SK-N-SH (cell line): ENCODE data around the gene CALCOCO2. TPM values are rescaled to one million over a fixed set of nuclear protein-coding genes. Genes with fewer than 3 reads are reported as not detected.
A peak's percentile ranks its signal among the peaks of the same experiment; 100 is the strongest.

ENCODE experiments used
- CTCF ChIA-PET: fragments of 300-600, 350-600 bp; formaldehyde crosslinking; extraction: SDS; loops from one replicate; lab custom pipeline; 2021; lab: Yijun Ruan, JAX
- POLR2A ChIA-PET: fragments of 350-600 bp; sonication (Branson Sonifier 250); formaldehyde crosslinking; extraction: SDS; loops from one replicate; lab custom pipeline; 2020; ENCODE audit warnings: antibody characterized with exemption, inconsistent platforms; lab: Yijun Ruan, JAX
- DNase-seq: peaks from one replicate; pipeline ENCODE4 v3.0.0; 2012
- H2AFZ ChIP-seq: fragments of 200-600 bp; sonication (generic); 2 replicates; pipeline ENCODE4 v1.8.1; 2016; ENCODE audit warnings: antibody characterized with exemption, mild to moderate bottlenecking, low read depth
- H3F3A ChIP-seq: fragments of 200-600 bp; sonication (generic); replicated peaks from 2 replicates; pipeline ENCODE3; 2016; ENCODE audit warnings: antibody characterized with exemption, mild to moderate bottlenecking; ENCODE audit not compliant: insufficient read depth
- H3K27ac ChIP-seq, 2 experiments: fragments of 200-500 bp in 1 of 2; fragments of 200-600 bp in 1 of 2; sonication (Bioruptor generic) in 1 of 2; sonication (generic), shearing (Covaris generic) in 1 of 2; 2 replicates each; pipeline versions ENCODE4 v1.5.1 to v1.6.1; 2014 to 2016; ENCODE audit warnings: low read depth in 2 of 2, inconsistent platforms in 1 of 2, low read length in 1 of 2, mild to moderate bottlenecking in 1 of 2, mixed read lengths in 1 of 2
- H3K27me3 ChIP-seq: fragments of 200-600 bp; sonication (generic), shearing (Covaris generic); 2 replicates; pipeline ENCODE4 v1.6.1; 2016; ENCODE audit warnings: mixed run types; ENCODE audit not compliant: insufficient read depth
- H3K36me3 ChIP-seq, 2 experiments: fragments of 200-500 bp in 1 of 2; fragments of 200-600 bp in 1 of 2; sonication (Bioruptor generic) in 1 of 2; sonication (generic) in 1 of 2; replicated peaks in 1 of 2; 2 replicates each; pipeline versions ENCODE3 to v1.5.1; 2014 to 2016; ENCODE audit warnings: low read length in 1 of 2, mild to moderate bottlenecking in 1 of 2; ENCODE audit not compliant: insufficient read depth in 2 of 2, control insufficient read depth in 1 of 2
- H3K4me1 ChIP-seq, 2 experiments: fragments of 200-500 bp in 1 of 2; fragments of 200-600 bp in 1 of 2; sonication (Bioruptor generic) in 1 of 2; sonication (generic), shearing (Covaris generic) in 1 of 2; 2 replicates each; pipeline versions ENCODE4 v1.5.1 to v1.6.1; 2014 to 2016; ENCODE audit warnings: low read depth in 1 of 2, low read length in 1 of 2, mixed run types in 1 of 2; ENCODE audit not compliant: insufficient read depth in 2 of 2, control insufficient read depth in 1 of 2
- H3K4me2 ChIP-seq: fragments of 200-600 bp; sonication (generic), shearing (Covaris generic); 2 replicates; pipeline ENCODE4 v1.6.1; 2017; ENCODE audit warnings: mixed run types
- H3K4me3 ChIP-seq, 2 experiments: fragments of 200-500 bp in 1 of 2; fragments of 200-600 bp in 1 of 2; sonication (Bioruptor generic) in 1 of 2; sonication (generic), shearing (Covaris generic) in 1 of 2; 2 replicates each; pipeline versions ENCODE4 v1.5.1 to v1.8.1; 2014 to 2016; ENCODE audit warnings: low read depth in 2 of 2, inconsistent platforms in 1 of 2, low read length in 1 of 2, mild to moderate bottlenecking in 1 of 2, mixed read lengths in 1 of 2, moderate library complexity in 1 of 2
- H3K79me2 ChIP-seq: fragments of 200-600 bp; sonication (generic); 2 replicates; pipeline ENCODE4 v1.8.1; 2017; ENCODE audit warnings: mild to moderate bottlenecking; ENCODE audit not compliant: insufficient read depth
- H3K9ac ChIP-seq: fragments of 200-600 bp; sonication (generic); 2 replicates; pipeline ENCODE4 v1.6.1; 2017; ENCODE audit warnings: mixed run types
- H3K9me2 ChIP-seq: fragments of 200-600 bp; sonication (generic); 2 replicates; pipeline ENCODE4 v1.6.1; 2017; ENCODE audit warnings: mixed run types
- H3K9me3 ChIP-seq: fragments of 200-600 bp; sonication (generic); 2 replicates; pipeline ENCODE4 v1.6.1; 2017; ENCODE audit warnings: mixed run types, mild to moderate bottlenecking, moderate library complexity
- H4K20me1 ChIP-seq: fragments of 200-600 bp; sonication (generic); 2 replicates; pipeline ENCODE4 v1.6.1; 2017; ENCODE audit warnings: mild to moderate bottlenecking, mixed run types; ENCODE audit not compliant: insufficient read depth
- FOXM1 ChIP-seq: IDR thresholded peaks from 2 replicates; pipeline ENCODE4 v1.4.0; 2012; ENCODE audit warnings: low read depth, mild to moderate bottlenecking
- MEF2A ChIP-seq: IDR thresholded peaks from 2 replicates; pipeline ENCODE4 v1.4.0; 2012; ENCODE audit warnings: low read depth, borderline replicate concordance
- MXI1 ChIP-seq: IDR thresholded peaks from 2 replicates; pipeline ENCODE4 v1.6.1; 2012; ENCODE audit warnings: mild to moderate bottlenecking, low read depth, low read length, improper control_type of control experiment
- POLR2AphosphoS5 ChIP-seq: IDR thresholded peaks from 2 replicates; pipeline ENCODE4 v1.6.1; 2012; ENCODE audit warnings: low read depth, low read length
- RFX5 ChIP-seq: IDR thresholded peaks from 2 replicates; pipeline ENCODE4 v1.6.1; 2012; ENCODE audit warnings: mild to moderate bottlenecking, improper control_type of control experiment, low read length
- RXRA ChIP-seq: IDR thresholded peaks from 2 replicates; pipeline ENCODE4 v1.4.0; 2012; ENCODE audit warnings: low read depth, mild to moderate bottlenecking, borderline replicate concordance
- SMC3 ChIP-seq: IDR thresholded peaks from 2 replicates; pipeline ENCODE4 v1.6.1; 2012; ENCODE audit warnings: low read depth, low read length, improper control_type of control experiment
- TCF12 ChIP-seq: IDR thresholded peaks from 2 replicates; pipeline ENCODE4 v1.4.0; 2012
- WGBS: methylation state at CpG from one replicate; pipeline ENCODE4 v1.1.6; 2017; ENCODE audit warnings: low lambda C conversion rate; 5-methylcytosine and 5-hydroxymethylcytosine counted together
- polyA plus RNA-seq, 3 experiments: library from polyadenylated mRNA; depleted of rRNA; stranded (reverse); fragments of >200 nt; gene quantifications; 2 replicates each; pipeline ENCODE4 v1.2.3, GENCODE V29; 2012
- TF ChIP-seq, protein P1 (sequence below): fragments of 150-350 bp; IDR thresholded peaks from 2 replicates; pipeline ENCODE4 v1.6.1; 2017; ENCODE audit warnings: antibody characterized with exemption, low read length, low read depth, borderline replicate concordance
- TF ChIP-seq, protein P2 (sequence below): IDR thresholded peaks from 2 replicates; pipeline ENCODE4 v1.4.0; 2012; ENCODE audit warnings: low read depth
- TF ChIP-seq, protein P3 (sequence below): fragments of 200-600 bp; sonication (generic); IDR thresholded peaks from 2 replicates; pipeline ENCODE4 v1.6.1; 2017; ENCODE audit warnings: antibody characterized with exemption, mild to moderate bottlenecking, moderate library complexity
- TF ChIP-seq, protein P4 (sequence below): IDR thresholded peaks from 2 replicates; pipeline ENCODE4 v1.4.0; 2012; ENCODE audit warnings: low read depth, borderline replicate concordance
- TF ChIP-seq, protein P5 (sequence below): IDR thresholded peaks from 2 replicates; pipeline ENCODE4; 2012
- TF ChIP-seq, protein P6 (sequence below): IDR thresholded peaks from 2 replicates; pipeline ENCODE4 v1.6.1; 2012; ENCODE audit warnings: mild to moderate bottlenecking, low read depth, low read length, moderate library complexity

Gene CALCOCO2
- polyA plus RNA-seq, 1 of the 3 experiments (the other 2 are of a cell fraction), result 49.9 TPM

DNA sequence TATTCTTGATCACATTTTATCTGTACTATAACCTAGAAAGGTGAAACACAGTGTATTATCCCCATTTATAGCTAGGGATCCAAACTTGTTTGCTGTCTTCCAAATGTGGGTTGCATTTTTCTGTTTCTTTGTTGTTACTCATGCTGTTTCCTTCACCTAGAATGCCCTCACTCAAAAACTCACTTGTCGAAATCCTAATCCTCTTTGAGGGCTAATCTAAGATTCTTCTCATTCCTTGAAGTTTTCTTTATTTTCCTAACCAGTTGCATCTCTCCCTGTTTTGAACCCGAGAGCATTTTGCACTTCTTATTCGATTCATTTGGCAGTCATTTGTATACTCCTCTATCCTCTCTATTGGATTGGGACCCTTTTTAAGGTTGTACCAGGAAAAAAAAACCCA is 9.6 kb downstream of the CALCOCO2 start:
- TF ChIP-seq, protein P1, sequence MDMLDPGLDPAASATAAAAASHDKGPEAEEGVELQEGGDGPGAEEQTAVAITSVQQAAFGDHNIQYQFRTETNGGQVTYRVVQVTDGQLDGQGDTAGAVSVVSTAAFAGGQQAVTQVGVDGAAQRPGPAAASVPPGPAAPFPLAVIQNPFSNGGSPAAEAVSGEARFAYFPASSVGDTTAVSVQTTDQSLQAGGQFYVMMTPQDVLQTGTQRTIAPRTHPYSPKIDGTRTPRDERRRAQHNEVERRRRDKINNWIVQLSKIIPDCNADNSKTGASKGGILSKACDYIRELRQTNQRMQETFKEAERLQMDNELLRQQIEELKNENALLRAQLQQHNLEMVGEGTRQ, result no peak
- TF ChIP-seq MEF2A, result no peak
- no peak for TF ChIP-seq MXI1
- TF ChIP-seq, protein P2, sequence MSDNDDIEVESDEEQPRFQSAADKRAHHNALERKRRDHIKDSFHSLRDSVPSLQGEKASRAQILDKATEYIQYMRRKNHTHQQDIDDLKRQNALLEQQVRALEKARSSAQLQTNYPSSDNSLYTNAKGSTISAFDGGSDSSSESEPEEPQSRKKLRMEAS, result no peak
- TF ChIP-seq, protein P3, sequence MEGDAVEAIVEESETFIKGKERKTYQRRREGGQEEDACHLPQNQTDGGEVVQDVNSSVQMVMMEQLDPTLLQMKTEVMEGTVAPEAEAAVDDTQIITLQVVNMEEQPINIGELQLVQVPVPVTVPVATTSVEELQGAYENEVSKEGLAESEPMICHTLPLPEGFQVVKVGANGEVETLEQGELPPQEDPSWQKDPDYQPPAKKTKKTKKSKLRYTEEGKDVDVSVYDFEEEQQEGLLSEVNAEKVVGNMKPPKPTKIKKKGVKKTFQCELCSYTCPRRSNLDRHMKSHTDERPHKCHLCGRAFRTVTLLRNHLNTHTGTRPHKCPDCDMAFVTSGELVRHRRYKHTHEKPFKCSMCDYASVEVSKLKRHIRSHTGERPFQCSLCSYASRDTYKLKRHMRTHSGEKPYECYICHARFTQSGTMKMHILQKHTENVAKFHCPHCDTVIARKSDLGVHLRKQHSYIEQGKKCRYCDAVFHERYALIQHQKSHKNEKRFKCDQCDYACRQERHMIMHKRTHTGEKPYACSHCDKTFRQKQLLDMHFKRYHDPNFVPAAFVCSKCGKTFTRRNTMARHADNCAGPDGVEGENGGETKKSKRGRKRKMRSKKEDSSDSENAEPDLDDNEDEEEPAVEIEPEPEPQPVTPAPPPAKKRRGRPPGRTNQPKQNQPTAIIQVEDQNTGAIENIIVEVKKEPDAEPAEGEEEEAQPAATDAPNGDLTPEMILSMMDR, result no peak
- TF ChIP-seq, protein P4, sequence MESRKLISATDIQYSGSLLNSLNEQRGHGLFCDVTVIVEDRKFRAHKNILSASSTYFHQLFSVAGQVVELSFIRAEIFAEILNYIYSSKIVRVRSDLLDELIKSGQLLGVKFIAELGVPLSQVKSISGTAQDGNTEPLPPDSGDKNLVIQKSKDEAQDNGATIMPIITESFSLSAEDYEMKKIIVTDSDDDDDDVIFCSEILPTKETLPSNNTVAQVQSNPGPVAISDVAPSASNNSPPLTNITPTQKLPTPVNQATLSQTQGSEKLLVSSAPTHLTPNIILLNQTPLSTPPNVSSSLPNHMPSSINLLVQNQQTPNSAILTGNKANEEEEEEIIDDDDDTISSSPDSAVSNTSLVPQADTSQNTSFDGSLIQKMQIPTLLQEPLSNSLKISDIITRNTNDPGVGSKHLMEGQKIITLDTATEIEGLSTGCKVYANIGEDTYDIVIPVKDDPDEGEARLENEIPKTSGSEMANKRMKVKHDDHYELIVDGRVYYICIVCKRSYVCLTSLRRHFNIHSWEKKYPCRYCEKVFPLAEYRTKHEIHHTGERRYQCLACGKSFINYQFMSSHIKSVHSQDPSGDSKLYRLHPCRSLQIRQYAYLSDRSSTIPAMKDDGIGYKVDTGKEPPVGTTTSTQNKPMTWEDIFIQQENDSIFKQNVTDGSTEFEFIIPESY, result no peak
- no peak for TF ChIP-seq RXRA
- Histone ChIP-seq H3K79me2 (peaks cover 53% of the 10 kb centered on the region; the same call in 1 of the 2 replicates), H3K36me3 (peaks cover 8 to 30% of the 10 kb centered on the region in 2 experiments), H3K27ac (0 out of 4 replicates have a peak overlapping the region, but pooled peaks of 1 of the 2 experiments have one; percentile 64), H3K4me2 (peak overlapping the region; percentile 78), H3K27me3 (no peaks in the 10 kb centered on the region), H4K20me1 (0 out of 2 replicates have a peak, but pooled peaks cover 12% of the 10 kb centered on the region), H3K4me3 (no peak overlapping the region), H3K9me3 (no peaks in the 10 kb centered on the region), H3K4me1 (peaks cover 0 to 12% of the 10 kb centered on the region in 2 experiments; a peak in 1 of 4 replicates), H3K9ac (no peak overlapping the region), H2AFZ (no peak overlapping the region), H3F3A (peaks cover 6% of the 10 kb centered on the region), H3K9me2 (no peaks in the 10 kb centered on the region)
- ChIA-PET CTCF (interaction anchor here (0.9 to 7.7 kb wide), 4 partner anchors 20 to 162 kb away, joined by 3 to 54 read pairs (median 4); no protein-coding TSS in a partner anchor), POLR2A (no interaction called here)
- DNase-seq, result no peak
- 87% methylated on average over 3 of the region's 3 CpGs for WGBS

DNA sequence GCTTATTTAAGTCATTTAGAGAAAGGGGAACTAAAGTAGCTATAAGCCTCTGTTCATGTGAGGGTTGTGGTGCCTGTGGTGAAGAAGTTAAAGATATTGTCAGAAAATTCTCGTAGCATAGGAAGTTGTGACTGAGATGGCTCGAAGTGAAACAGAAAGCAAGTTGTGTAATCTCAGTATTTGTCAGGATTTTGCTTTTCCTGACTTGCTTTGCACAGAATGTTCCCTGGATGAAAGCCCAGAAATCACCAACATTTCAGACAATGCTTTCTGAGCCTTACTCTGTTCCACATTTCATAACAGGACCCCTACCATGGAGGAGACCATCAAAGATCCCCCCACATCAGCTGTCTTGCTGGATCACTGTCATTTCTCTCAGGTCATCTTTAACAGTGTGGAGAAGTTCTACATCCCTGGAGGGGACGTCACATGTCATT is 10.6 kb downstream of the CALCOCO2 start:
- Histone ChIP-seq H3K27ac (peak overlapping the region in 1 of 2 experiments; percentile 64; a peak in 2 of 4 replicates), H3K4me3 (peak overlapping the region; percentile 3 to 41; a peak in 3 of 4 replicates), H3K9ac (peak overlapping the region; percentile 39), H3K4me1 (peaks cover 0 to 12% of the 10 kb centered on the region in 2 experiments; a peak in 1 of 4 replicates), H3K9me3 (no peaks in the 10 kb centered on the region), H3K36me3 (peaks cover 16 to 32% of the 10 kb centered on the region in 2 experiments), H3K9me2 (no peaks in the 10 kb centered on the region), H4K20me1 (0 out of 2 replicates have a peak, but pooled peaks cover 10% of the 10 kb centered on the region), H3K79me2 (peaks cover 45% of the 10 kb centered on the region; the same call in 1 of the 2 replicates), H3K4me2 (peak overlapping the region; percentile 78), H3K27me3 (no peaks in the 10 kb centered on the region), H2AFZ (no peak overlapping the region), H3F3A (peaks cover 6% of the 10 kb centered on the region)
- no peak for DNase-seq
- ChIA-PET POLR2A (no interaction called here), CTCF (interaction anchor here (0.8 to 7.7 kb wide), 5 partner anchors 19 to 163 kb away, joined by 3 to 54 read pairs (median 3); no protein-coding TSS in a partner anchor)
- 57% methylated on average over 3 of the region's 3 CpGs for WGBS
- no peak for TF ChIP-seq TCF12
- TF ChIP-seq, protein P5, sequence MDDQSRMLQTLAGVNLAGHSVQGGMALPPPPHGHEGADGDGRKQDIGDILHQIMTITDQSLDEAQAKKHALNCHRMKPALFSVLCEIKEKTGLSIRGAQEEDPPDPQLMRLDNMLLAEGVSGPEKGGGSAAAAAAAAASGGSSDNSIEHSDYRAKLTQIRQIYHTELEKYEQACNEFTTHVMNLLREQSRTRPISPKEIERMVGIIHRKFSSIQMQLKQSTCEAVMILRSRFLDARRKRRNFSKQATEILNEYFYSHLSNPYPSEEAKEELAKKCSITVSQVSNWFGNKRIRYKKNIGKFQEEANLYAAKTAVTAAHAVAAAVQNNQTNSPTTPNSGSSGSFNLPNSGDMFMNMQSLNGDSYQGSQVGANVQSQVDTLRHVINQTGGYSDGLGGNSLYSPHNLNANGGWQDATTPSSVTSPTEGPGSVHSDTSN, result no peak
- TF ChIP-seq FOXM1, result no peak
- TF ChIP-seq, protein P2, result no peak
- no peak for TF ChIP-seq MEF2A
- TF ChIP-seq POLR2AphosphoS5, result no peak
- TF ChIP-seq, protein P6, sequence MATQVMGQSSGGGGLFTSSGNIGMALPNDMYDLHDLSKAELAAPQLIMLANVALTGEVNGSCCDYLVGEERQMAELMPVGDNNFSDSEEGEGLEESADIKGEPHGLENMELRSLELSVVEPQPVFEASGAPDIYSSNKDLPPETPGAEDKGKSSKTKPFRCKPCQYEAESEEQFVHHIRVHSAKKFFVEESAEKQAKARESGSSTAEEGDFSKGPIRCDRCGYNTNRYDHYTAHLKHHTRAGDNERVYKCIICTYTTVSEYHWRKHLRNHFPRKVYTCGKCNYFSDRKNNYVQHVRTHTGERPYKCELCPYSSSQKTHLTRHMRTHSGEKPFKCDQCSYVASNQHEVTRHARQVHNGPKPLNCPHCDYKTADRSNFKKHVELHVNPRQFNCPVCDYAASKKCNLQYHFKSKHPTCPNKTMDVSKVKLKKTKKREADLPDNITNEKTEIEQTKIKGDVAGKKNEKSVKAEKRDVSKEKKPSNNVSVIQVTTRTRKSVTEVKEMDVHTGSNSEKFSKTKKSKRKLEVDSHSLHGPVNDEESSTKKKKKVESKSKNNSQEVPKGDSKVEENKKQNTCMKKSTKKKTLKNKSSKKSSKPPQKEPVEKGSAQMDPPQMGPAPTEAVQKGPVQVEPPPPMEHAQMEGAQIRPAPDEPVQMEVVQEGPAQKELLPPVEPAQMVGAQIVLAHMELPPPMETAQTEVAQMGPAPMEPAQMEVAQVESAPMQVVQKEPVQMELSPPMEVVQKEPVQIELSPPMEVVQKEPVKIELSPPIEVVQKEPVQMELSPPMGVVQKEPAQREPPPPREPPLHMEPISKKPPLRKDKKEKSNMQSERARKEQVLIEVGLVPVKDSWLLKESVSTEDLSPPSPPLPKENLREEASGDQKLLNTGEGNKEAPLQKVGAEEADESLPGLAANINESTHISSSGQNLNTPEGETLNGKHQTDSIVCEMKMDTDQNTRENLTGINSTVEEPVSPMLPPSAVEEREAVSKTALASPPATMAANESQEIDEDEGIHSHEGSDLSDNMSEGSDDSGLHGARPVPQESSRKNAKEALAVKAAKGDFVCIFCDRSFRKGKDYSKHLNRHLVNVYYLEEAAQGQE, result no peak
- TF ChIP-seq SMC3, result no peak
- no peak for TF ChIP-seq RFX5
- TF ChIP-seq RXRA, result no peak
